Neural cell (in vitro differentiated cells): ENCODE results near the gene BRCA2. TPM values are rescaled to one million over a fixed set of nuclear protein-coding genes. Genes with fewer than 3 reads are reported as not detected.
"Not testable (repeated sequence)": the region's sequence is repeated elsewhere in the genome, so short reads cannot be mapped to it uniquely, and the experiment has no call there.

Experiments used
- H2AFZ ChIP-seq: fragments of 200-600, 300-800 bp; sonication (generic), shearing (Covaris generic); 2 replicates; pipeline ENCODE4 v1.6.0; 2014; ENCODE audit warnings: low read depth, mild to moderate bottlenecking, antibody characterized with exemption, low read length, moderate library complexity
- H3F3A ChIP-seq: fragments of 200-600 bp; shearing (Covaris generic); 2 replicates; pipeline ENCODE4 v1.6.1; 2016; ENCODE audit warnings: mild to moderate bottlenecking, moderate library complexity, mixed read lengths, antibody characterized with exemption, low read length; ENCODE audit not compliant: insufficient read depth, poor library complexity, severe bottlenecking
- H3K27ac ChIP-seq: fragments of 200-600, 300-800 bp; sonication (generic), shearing (Covaris generic); 2 replicates; pipeline ENCODE4 v1.5.1; 2014; ENCODE audit warnings: mild to moderate bottlenecking, low read length, moderate library complexity
- H3K27me3 ChIP-seq: fragments of 300-800, 200-600 bp; sonication (generic), shearing (Covaris generic); 2 replicates; pipeline ENCODE4 v1.6.0; 2014; ENCODE audit warnings: mild to moderate bottlenecking, low read depth, low read length, moderate library complexity; ENCODE audit not compliant: insufficient read depth
- H3K36me3 ChIP-seq: fragments of 300-800, 200-600 bp; sonication (generic), shearing (Covaris generic); 2 replicates; pipeline ENCODE4 v1.5.1; 2014; ENCODE audit warnings: mild to moderate bottlenecking, antibody characterized with exemption, low read length, moderate library complexity; ENCODE audit not compliant: insufficient read depth
- H3K4me2 ChIP-seq: fragments of 300-800, 200-600 bp; sonication (generic), shearing (Covaris generic); 2 replicates; pipeline ENCODE4 v1.6.0; 2014; ENCODE audit warnings: mild to moderate bottlenecking, low read length
- H3K4me3 ChIP-seq: fragments of 300-800, 200-600 bp; sonication (generic), shearing (Covaris generic); 2 replicates; pipeline ENCODE4 v1.5.1; 2014; ENCODE audit warnings: mild to moderate bottlenecking, low read length, moderate library complexity
- H3K79me2 ChIP-seq: fragments of 200-600 bp; shearing (Covaris generic); replicated peaks from 2 replicates; pipeline ENCODE4 v1.6.0; 2014; ENCODE audit warnings: mild to moderate bottlenecking, low read length, moderate library complexity; ENCODE audit not compliant: insufficient read depth
- H3K9ac ChIP-seq: fragments of 300-800, 200-600 bp; sonication (generic), shearing (Covaris generic); 2 replicates; pipeline ENCODE4 v1.6.1; 2016; ENCODE audit warnings: mild to moderate bottlenecking, low read length, mixed read lengths
- H3K9me2 ChIP-seq: fragments of 200-600 bp; shearing (Covaris generic); 2 replicates; pipeline ENCODE4 v1.6.1; 2016; ENCODE audit warnings: mild to moderate bottlenecking, low read length, mixed read lengths; ENCODE audit not compliant: insufficient read depth
- H3K9me3 ChIP-seq: fragments of 200-600, 300-800 bp; sonication (generic), shearing (Covaris generic); 2 replicates; pipeline ENCODE4 v1.6.1; 2016; ENCODE audit warnings: mild to moderate bottlenecking, mixed run types, low read length, moderate library complexity, mixed read lengths
- H4K20me1 ChIP-seq: fragments of 200-600 bp; shearing (Covaris generic); 2 replicates; pipeline ENCODE4 v1.6.1; 2016; ENCODE audit warnings: mild to moderate bottlenecking, mixed run types; ENCODE audit not compliant: insufficient read depth
- EP300 ChIP-seq: fragments of 450-650 bp; conservative IDR thresholded peaks from 2 replicates; pipeline ENCODE4 v1.6.1; 2014; ENCODE audit warnings: antibody characterized with exemption, mild to moderate bottlenecking, moderate library complexity; ENCODE audit not compliant: poor library complexity, severe bottlenecking
- EZH2 ChIP-seq: fragments of 200-600, 300-800 bp; shearing (Covaris generic), sonication (generic); IDR thresholded peaks from 2 replicates; pipeline ENCODE4 v1.6.1; 2014; ENCODE audit warnings: antibody characterized with exemption, low read length, borderline replicate concordance, mild to moderate bottlenecking; ENCODE audit not compliant: insufficient read depth, poor library complexity, severe bottlenecking
- MXI1 ChIP-seq: fragments of 450-650 bp; conservative IDR thresholded peaks from 2 replicates; pipeline ENCODE4 v1.6.1; 2014; ENCODE audit warnings: antibody characterized with exemption, mild to moderate bottlenecking; ENCODE audit not compliant: poor library complexity, severe bottlenecking
- POLR2AphosphoS5 ChIP-seq: IDR thresholded peaks from 2 replicates; pipeline ENCODE4 v1.6.1; 2012
- RAD21 ChIP-seq: fragments of 450-650 bp; conservative IDR thresholded peaks from 2 replicates; pipeline ENCODE4 v1.6.1; 2014; ENCODE audit warnings: antibody characterized with exemption, mild to moderate bottlenecking, moderate library complexity
- SMC3 ChIP-seq: fragments of 450-650 bp; conservative IDR thresholded peaks from 2 replicates; pipeline ENCODE4 v1.6.1; 2014; ENCODE audit warnings: antibody characterized with exemption, mild to moderate bottlenecking, moderate library complexity; ENCODE audit not compliant: poor library complexity
- TAF1 ChIP-seq: IDR thresholded peaks from 2 replicates; pipeline ENCODE4 v1.6.1; 2012; ENCODE audit warnings: low read depth
- polyA plus RNA-seq: library from polyadenylated mRNA; depleted of rRNA; stranded (reverse); fragments of >200 nt; gene quantifications from 2 replicates; pipeline ENCODE4 v1.2.3, GENCODE V29; 2014
- TF ChIP-seq, protein P1 (sequence below): fragments of 450-650 bp; IDR thresholded peaks from 2 replicates; pipeline ENCODE4 v1.5.1; 2014; ENCODE audit warnings: antibody characterized with exemption, mild to moderate bottlenecking, moderate library complexity; ENCODE audit not compliant: poor library complexity, severe bottlenecking
- TF ChIP-seq, protein P2 (sequence below): IDR thresholded peaks from 2 replicates; pipeline ENCODE4 v1.6.1; 2012; ENCODE audit warnings: borderline replicate concordance

The BRCA2 gene
- polyA plus RNA-seq, 1 donor from 2014 or later, result 0.11 TPM

DNA sequence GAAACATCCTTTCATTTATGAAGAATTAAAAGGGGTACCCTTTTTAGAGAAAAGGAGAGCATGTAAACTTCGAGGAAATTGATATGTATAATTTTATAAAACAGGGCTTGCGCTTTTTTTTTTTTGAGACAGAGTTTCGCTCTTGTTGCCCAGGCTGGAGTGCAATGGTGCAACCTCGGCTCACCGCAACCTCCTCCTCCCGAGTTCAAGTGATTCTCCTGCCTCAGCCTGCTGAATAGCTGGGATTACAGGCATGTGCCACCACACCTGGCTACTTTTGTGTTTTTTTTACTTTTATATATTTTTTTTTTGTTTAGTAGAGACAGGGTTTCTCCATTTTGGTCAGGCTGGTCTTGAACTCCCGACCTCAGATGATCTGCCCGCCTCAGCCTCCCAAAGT lies 40.6 kb downstream of the BRCA2 start:
- not testable (repeated sequence) for H3K36me3 ChIP-seq, H3K4me3 ChIP-seq, H3F3A ChIP-seq, H3K27ac ChIP-seq, H3K27me3 ChIP-seq, H3K9me3 ChIP-seq, H2AFZ ChIP-seq, H3K9me2 ChIP-seq, H3K4me2 ChIP-seq, H3K9ac ChIP-seq, H3K79me2 ChIP-seq, H4K20me1 ChIP-seq

DNA sequence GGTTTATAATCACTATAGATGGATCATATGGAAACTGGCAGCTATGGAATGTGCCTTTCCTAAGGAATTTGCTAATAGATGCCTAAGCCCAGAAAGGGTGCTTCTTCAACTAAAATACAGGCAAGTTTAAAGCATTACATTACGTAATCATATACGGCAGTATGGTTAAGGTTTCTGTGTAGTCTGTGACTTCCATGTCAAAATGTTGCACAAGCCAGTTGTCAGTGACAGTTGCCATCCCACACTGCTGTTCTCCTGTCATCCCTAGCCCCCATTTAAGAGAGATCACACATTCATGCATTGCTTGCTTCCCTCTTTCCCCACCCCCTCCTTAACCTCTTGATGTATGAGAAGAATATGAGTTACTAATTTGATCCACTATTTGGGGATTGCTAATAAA lies 47.3 kb downstream of the BRCA2 start:
- H3K27ac ChIP-seq, result no peak overlapping the region
- no peaks in the 10 kb centered on the region for H3K79me2 ChIP-seq
- no peaks in the 10 kb centered on the region for H3K9me3 ChIP-seq
- no peak overlapping the region for H3K9ac ChIP-seq
- H3K27me3 ChIP-seq, result no peaks in the 10 kb centered on the region
- no peaks in the 10 kb centered on the region for H4K20me1 ChIP-seq
- H3K36me3 ChIP-seq, result no peaks in the 10 kb centered on the region
- no peak overlapping the region for H2AFZ ChIP-seq
- no peaks in the 10 kb centered on the region for H3F3A ChIP-seq
- no peaks in the 10 kb centered on the region for H3K9me2 ChIP-seq
- no peak overlapping the region for H3K4me2 ChIP-seq
- no peak overlapping the region for H3K4me3 ChIP-seq
- TF ChIP-seq SMC3 (no peak), EP300 (peak; percentile 25)

DNA sequence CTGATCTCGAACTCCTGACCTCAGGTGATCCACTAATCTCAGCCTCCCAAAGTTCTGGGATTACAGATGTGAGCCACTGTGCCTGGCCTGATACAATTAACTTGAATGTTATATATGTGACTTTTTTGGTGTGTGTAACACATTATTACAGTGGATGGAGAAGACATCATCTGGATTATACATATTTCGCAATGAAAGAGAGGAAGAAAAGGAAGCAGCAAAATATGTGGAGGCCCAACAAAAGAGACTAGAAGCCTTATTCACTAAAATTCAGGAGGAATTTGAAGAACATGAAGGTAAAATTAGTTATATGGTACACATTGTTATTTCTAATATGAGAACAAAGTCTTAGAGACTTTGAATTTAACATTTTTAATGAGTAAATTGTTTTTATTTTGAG lies 55.5 kb downstream of the BRCA2 start:
- no peaks in the 10 kb centered on the region for H4K20me1 ChIP-seq
- H3F3A ChIP-seq, result no peaks in the 10 kb centered on the region
- H3K9me3 ChIP-seq, result no peaks in the 10 kb centered on the region
- H3K27me3 ChIP-seq, result no peaks in the 10 kb centered on the region
- no peak overlapping the region for H2AFZ ChIP-seq
- TF ChIP-seq EZH2 (no peak), MXI1 (no peak), RAD21 (no peak), POLR2AphosphoS5 (no peak)
- TF ChIP-seq, protein P1, sequence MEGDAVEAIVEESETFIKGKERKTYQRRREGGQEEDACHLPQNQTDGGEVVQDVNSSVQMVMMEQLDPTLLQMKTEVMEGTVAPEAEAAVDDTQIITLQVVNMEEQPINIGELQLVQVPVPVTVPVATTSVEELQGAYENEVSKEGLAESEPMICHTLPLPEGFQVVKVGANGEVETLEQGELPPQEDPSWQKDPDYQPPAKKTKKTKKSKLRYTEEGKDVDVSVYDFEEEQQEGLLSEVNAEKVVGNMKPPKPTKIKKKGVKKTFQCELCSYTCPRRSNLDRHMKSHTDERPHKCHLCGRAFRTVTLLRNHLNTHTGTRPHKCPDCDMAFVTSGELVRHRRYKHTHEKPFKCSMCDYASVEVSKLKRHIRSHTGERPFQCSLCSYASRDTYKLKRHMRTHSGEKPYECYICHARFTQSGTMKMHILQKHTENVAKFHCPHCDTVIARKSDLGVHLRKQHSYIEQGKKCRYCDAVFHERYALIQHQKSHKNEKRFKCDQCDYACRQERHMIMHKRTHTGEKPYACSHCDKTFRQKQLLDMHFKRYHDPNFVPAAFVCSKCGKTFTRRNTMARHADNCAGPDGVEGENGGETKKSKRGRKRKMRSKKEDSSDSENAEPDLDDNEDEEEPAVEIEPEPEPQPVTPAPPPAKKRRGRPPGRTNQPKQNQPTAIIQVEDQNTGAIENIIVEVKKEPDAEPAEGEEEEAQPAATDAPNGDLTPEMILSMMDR, result no peak
- H3K27ac ChIP-seq, result no peak overlapping the region
- H3K9me2 ChIP-seq, result no peaks in the 10 kb centered on the region
- H3K36me3 ChIP-seq, result no peaks in the 10 kb centered on the region
- H3K4me3 ChIP-seq, result no peak overlapping the region
- no peaks in the 10 kb centered on the region for H3K79me2 ChIP-seq
- no peak overlapping the region for H3K4me2 ChIP-seq
- no peak overlapping the region for H3K9ac ChIP-seq

DNA sequence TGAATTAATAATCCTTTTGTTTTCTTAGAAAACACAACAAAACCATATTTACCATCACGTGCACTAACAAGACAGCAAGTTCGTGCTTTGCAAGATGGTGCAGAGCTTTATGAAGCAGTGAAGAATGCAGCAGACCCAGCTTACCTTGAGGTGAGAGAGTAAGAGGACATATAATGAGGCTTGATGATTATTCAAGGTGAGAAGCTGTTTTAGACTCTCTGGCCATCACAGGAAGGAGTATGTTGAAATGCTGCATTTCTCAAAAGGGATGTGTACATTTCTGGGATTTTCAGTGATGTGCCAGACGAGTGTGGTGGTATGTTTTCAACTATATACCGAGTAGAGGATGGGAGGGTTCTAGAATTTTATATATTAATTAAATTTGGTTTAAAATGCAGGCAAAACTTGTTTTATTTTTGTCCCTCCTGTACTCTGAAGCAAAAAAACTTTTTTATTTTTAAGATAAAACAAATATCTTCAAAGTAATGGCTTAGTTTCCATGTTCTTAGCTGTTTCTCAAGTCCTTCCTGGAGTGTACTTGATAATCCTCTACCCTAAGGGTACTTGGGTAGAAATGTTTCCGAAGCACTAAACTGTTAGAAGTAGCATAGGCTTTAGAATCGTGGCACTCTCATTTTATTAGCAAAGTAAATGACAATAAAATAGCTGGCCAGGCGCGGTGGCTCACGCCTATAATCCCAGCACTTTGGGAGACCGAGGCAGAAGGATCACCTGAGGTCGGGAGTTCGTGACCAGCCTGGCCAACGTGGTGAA lies 61.5 kb downstream of the BRCA2 start:
- Histone ChIP-seq H3F3A (no peaks in the 10 kb centered on the region), H3K4me3 (no peak overlapping the region), H3K9me3 (no peaks in the 10 kb centered on the region), H3K27me3 (no peaks in the 10 kb centered on the region), H3K9me2 (no peaks in the 10 kb centered on the region), H4K20me1 (no peaks in the 10 kb centered on the region), H3K36me3 (no peaks in the 10 kb centered on the region), H3K4me2 (no peak overlapping the region), H3K79me2 (no peaks in the 10 kb centered on the region), H3K9ac (no peak overlapping the region), H2AFZ (no peak overlapping the region), H3K27ac (no peak overlapping the region)
- TF ChIP-seq POLR2AphosphoS5 (no peak), TAF1 (no peak), EZH2 (no peak), SMC3 (no peak), MXI1 (no peak), EP300 (no peak), RAD21 (no peak)
- TF ChIP-seq, protein P1, result no peak
- TF ChIP-seq, protein P2, sequence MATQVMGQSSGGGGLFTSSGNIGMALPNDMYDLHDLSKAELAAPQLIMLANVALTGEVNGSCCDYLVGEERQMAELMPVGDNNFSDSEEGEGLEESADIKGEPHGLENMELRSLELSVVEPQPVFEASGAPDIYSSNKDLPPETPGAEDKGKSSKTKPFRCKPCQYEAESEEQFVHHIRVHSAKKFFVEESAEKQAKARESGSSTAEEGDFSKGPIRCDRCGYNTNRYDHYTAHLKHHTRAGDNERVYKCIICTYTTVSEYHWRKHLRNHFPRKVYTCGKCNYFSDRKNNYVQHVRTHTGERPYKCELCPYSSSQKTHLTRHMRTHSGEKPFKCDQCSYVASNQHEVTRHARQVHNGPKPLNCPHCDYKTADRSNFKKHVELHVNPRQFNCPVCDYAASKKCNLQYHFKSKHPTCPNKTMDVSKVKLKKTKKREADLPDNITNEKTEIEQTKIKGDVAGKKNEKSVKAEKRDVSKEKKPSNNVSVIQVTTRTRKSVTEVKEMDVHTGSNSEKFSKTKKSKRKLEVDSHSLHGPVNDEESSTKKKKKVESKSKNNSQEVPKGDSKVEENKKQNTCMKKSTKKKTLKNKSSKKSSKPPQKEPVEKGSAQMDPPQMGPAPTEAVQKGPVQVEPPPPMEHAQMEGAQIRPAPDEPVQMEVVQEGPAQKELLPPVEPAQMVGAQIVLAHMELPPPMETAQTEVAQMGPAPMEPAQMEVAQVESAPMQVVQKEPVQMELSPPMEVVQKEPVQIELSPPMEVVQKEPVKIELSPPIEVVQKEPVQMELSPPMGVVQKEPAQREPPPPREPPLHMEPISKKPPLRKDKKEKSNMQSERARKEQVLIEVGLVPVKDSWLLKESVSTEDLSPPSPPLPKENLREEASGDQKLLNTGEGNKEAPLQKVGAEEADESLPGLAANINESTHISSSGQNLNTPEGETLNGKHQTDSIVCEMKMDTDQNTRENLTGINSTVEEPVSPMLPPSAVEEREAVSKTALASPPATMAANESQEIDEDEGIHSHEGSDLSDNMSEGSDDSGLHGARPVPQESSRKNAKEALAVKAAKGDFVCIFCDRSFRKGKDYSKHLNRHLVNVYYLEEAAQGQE, result no peak
